Stimulated activated CD4-positive, alpha-beta T cell treated with anti-CD3 and anti-CD28 coated beads, Interleukin-1b, Interleukin-23, amount 100 ng/mL, for 24 hours (primary cell): ENCODE data around the gene MAD1L1.

Experiments
- DNase-seq, 4 experiments: peaks; one replicate each; pipeline ENCODE4 v3.0.0-alpha.2; 2020; ENCODE audit warnings: low read depth in 4 of 4, low spot score in 1 of 4

MAD1L1 gene

GRCh38 chr7:2219136-2219535 lies 13.6 kb downstream of the MAD1L1 start:
- DNase-seq, result no peak

DNA sequence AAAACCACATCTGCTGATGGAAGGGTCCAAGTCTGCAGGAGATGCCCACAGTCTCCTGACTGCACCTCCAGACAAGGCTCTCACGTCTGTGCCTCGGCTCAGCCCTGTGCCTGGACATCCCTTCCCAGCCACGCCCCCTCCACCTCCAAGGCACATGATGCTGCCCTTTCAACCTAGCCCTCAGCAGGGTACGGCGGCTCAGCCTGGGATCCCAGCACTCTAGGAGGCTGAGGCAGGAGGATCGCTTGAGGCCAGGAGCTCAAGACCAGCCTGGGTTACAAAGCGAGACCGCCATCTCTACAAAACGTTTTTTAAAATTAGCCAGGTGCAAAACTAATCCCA lies 14.3 kb downstream of the MAD1L1 start:
- no peak for DNase-seq

DNA sequence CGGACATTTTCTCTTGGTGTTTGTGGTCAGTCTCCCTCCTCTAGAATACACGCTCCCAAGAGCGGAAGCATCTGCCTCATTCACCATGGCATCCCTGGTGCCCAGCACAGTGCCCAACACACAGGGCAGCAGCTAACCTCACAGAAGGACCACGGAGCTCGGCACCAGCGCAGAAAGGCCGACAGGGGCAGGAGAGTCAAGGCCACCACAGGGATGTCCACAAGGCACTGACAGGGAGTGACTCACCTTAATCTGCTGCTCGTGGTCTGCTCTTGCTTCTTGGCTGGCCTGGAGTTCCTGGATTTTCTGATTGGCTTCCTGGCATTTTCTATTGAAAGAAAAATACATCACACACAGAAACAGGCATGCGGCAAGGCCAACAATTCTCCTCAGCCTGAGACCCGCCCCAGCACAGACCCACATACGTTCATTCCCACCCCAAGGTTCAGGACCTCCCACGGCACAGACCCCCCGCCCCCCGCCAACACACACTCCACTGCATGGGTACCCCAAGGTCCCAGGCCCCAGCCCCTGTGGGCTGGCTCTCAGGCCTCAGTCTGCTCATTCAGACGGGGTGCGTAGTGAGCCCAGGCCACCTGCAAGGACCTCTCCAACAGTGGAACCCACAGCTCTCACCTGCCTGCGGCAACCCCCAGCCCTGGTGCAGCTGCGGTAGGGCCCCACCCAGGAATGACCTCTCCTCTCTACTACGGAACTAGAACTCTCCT lies 14.9 kb downstream of the MAD1L1 start:
- DNase-seq, result no peak

DNA sequence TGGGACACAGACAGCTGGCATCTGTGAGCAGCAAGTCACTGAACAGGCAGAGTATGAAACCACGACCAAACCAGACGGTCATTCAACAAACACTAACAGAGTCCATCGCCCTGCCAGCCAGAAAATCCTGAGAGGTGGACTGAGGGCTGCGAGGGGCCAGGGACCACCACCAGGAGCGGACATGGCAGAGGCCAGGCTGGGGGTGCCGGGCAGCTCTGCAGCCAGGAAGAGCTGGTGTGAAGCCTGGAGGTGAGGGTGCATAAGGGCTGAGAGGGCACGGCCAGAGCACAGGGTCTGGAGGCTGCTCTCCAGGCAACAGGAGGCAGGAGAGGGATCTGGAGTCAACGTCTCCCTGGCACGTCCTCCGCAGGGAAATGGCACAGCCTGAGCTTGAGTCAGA lies 15.5 kb downstream of the MAD1L1 start:
- DNase-seq, result no peak

GRCh38 chr7:2215851-2216250 lies 16.9 kb downstream of the MAD1L1 start:
- no peak for DNase-seq

- DNase-seq, result no peak
Observed at GRCh38 chr7:2214636-2215035, 18.1 kb downstream of the MAD1L1 start.

- DNase-seq, result no peak
Observed at GRCh38 chr7:2213551-2214215, 19.1 kb downstream of the MAD1L1 start.

- no peak for DNase-seq
Observed at GRCh38 chr7:2212906-2213305, 19.8 kb downstream of the MAD1L1 start.

DNA sequence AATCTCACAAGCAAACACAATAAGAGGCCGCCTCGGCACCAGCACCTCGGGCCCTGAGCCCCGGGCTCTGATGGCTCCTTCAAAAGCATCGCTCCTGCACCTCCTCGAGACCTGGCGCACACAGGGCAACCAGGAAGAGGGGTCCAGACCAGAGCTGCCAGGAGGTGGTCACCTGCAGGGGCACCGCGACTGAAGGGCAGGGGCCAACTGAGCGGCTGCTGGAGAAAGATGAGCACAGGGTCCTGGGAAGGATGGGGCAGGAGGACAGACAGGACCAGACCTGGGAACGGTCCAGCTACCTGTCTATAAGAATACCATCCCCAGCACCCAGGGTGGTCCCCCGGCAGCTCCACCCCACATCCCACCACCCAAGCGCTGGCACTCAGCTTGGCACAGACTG lies 20.8 kb downstream of the MAD1L1 start:
- DNase-seq, result no peak

- DNase-seq, result no peak
Observed at GRCh38 chr7:2211259-2211880, 21.4 kb downstream of the MAD1L1 start.

GRCh38 chr7:2210551-2211258 lies 22.0 kb downstream of the MAD1L1 start:
- no peak for DNase-seq

GRCh38 chr7:2209961-2210323 lies 22.8 kb downstream of the MAD1L1 start:
- no peak for DNase-seq

DNA sequence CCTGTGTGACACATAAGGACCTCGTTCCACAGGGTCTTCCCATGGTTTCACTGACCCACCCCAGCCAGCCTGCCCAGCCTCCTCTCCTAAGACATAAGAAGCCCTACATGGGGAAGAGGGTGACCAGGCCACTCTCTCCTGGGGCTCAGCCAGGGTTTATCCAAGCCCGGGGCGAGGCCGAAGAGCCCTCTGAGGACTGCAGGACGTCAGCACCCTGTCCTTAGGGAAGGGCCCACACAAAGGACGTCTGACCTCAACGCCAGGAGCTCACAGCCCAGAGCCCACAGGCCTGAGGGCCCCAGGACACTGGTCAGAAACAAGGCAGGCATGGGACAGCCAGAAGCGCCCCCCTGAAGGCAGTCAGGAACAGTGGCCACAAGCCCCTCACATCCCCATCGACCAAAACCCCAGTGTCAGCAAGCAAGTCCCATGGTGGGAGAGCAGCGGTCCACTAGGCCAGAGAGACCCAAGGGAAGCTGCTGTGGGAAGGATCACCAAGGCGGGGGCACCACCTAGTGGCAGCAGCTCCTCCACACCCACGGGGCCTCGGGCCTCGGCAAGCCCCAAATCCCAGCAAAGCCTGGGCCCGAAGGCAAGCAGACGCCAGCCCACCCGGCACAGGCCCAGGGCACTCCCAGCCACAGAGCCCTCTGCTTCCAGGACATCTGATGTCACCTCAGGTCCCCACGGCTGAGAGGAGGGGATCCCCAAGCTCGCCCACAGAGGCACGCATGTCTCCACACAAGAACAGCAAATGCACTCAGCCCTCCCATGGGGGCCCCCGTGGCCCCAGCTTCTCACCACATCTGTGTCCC lies 23.4 kb downstream of the MAD1L1 start:
- DNase-seq, result peak in 3 of 4 experiments; percentile 21 to 30 (median 22)

DNA sequence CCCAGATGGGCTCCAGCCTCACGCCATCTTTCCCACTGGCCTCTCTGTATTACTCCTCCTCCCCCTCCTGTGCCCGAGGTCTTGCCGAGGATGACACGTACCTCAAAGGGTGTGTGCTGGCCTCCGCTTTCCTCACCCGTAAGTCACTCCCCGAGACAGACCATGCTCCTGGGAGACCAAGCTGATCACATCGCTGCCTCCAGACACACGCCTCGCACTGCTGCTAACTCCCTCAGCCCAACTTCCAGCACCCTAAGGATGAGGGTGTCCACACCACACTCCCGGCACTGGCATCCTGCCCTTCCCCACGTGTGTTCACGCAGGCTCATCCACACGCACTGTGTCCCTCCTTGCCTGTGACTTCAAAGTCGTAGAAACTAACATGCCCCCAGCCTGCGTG lies 24.0 kb downstream of the MAD1L1 start:
- DNase-seq, result no peak

GRCh38 chr7:2205036-2205780 lies 27.5 kb downstream of the MAD1L1 start:
- DNase-seq, result no peak

DNA sequence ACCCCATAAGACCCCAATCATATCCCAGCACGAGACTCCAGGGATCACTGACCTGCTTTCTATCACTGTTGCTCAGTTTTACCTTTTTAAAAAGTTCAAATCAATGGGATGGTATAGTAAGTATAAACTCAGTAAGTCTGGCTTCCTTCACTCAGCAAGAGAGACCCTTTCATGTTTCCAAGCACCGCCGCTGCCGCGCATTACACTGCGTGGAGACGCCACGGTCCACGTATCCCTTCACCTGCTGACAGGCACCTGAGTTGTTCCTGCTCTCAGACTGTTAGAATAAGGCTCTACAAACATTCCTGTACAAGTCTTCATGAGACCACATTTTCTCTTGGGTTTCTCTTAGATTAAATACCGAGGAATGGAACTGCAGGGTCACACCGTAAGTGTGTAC lies 28.3 kb downstream of the MAD1L1 start:
- no peak for DNase-seq

GRCh38 chr7:2203766-2204300 lies 28.9 kb downstream of the MAD1L1 start:
- DNase-seq, result no peak

DNA sequence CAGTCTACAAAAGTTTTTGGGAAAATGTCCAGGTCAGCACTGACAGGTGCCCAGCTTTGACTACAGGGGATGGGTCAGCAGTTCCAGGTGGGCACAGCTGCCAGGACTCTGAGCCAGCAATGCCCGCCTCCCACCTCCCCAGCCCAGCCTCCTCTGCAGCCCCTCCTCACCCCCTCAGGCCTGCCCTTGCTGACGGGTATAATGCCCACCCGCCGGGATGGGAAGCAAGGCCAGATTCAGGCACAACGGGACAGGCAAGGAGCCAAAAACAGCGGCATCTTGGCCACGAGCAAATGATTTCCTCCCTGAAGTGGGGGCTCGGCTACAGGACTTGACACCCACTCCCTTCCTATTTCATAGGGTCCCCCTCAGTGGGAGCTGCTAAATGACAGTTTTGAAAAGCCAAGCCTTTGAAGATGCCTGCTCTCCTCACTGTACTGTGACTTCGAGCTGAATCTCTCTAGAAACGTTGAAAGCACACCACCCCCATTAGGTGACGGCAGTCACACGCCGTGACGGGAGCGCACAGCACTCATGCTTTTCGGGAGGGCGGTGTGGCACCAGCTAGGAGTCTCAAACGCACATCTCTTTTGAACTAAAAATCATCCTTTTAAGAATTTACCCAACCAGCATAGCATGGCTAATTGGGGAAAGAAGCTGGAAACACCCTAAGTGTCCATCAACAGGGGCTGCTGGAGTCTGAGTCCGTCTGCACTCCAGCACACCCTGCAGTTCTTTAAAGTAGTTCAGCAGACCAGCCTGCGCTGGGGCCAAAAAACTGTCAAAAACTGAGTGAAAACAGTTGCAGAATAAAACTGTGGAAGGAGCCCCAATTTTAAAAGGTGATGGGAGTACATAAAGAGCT lies 29.6 kb downstream of the MAD1L1 start:
- no peak for DNase-seq

DNA sequence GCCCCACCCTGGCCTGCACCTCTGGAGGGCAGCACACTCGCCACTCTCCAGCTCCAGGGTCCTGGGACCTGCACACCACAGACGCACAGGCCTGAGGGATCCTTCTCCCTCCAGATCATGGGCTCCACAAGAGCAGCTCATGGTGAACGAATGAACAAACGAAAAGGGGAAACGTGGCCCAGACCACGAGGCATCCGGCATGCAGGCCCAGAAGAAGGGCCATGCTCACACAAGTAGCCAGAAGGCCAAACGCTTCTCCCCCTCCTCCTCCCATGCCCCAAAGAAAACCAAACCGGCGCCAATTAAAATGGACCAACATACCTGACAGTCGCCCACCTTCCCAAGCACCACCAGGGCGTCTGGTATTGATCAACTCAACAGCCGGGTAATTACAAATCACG lies 30.4 kb downstream of the MAD1L1 start:
- no peak for DNase-seq
